K562 (cell line): ENCODE data around the gene RGS17. TPM values are rescaled to one million over a fixed set of nuclear protein-coding genes. Genes with fewer than 3 reads are reported as not detected.

Source experiments
- C11orf30 ChIP-seq: fragments of 450-650 bp; IDR thresholded peaks from 2 replicates; pipeline ENCODE4 v1.6.1; 2016; ENCODE audit warnings: low read depth, mild to moderate bottlenecking
- ETS2 ChIP-seq: IDR thresholded peaks from 2 replicates; pipeline ENCODE4 v1.6.1; 2016; ENCODE audit warnings: borderline replicate concordance, missing genetic modification characterization, mild to moderate bottlenecking, moderate library complexity, missing compliant biosample characterization; ENCODE audit not compliant: poor library complexity, severe bottlenecking
- MEF2A ChIP-seq: IDR thresholded peaks from 2 replicates; pipeline ENCODE4 v1.6.1; 2011; ENCODE audit warnings: low read depth, mild to moderate bottlenecking, low read length, moderate library complexity; ENCODE audit not compliant: control insufficient read depth
- NCOA2 ChIP-seq, 2 experiments: fragments of 450-650 bp; IDR thresholded peaks; 2 replicates each; pipeline ENCODE4 v1.6.1; 2018; ENCODE audit warnings: mild to moderate bottlenecking in 2 of 2, moderate library complexity in 1 of 2; ENCODE audit not compliant: partially characterized antibody in 2 of 2
- SMC3 ChIP-seq: conservative IDR thresholded peaks from 2 replicates; pipeline ENCODE4 v1.6.1; 2011; ENCODE audit warnings: low read depth, low read length, improper control_type of control experiment; ENCODE audit not compliant: insufficient read depth
- ZNF146 ChIP-seq: IDR thresholded peaks from one replicate; pipeline ENCODE4 v1.6.1; 2018; ENCODE audit warnings: missing compliant biosample characterization; ENCODE audit not compliant: unreplicated experiment
- polyA plus RNA-seq, 8 experiments: library from polyadenylated mRNA; depleted of rRNA in 4 of 8; stranded (reverse) in 5 of 8; unstranded in 3 of 8; fragments of >200 nt; fragmentation: Nextera tagmentation in 2 of 8; fragmentation: Illumina TruSeq in 1 of 8; extraction: Ambion mirVana in 2 of 8; extraction: Trizol in 1 of 8; gene quantifications; 2 replicates each; pipeline versions ENCODE4 v1.2.1 to v1.2.3, GENCODE V29; 2011 to 2014; ENCODE audit warnings: inconsistent platforms in 1 of 8, missing spikeins in 1 of 8
- total RNA-seq, 7 experiments: library from RNA; depleted of rRNA in 6 of 7; stranded (reverse); fragments of >200 nt in 6 of 7; fragmentation: Illumina TruSeq in 2 of 7; extraction: Trizol in 2 of 7; gene quantifications; 2 replicates each; pipeline versions ENCODE4 v1.2.1 to v1.2.3, GENCODE V29; 2011 to 2021; ENCODE audit warnings: low replicate concordance in 1 of 7
- TF ChIP-seq, protein P1 (sequence below): fragments of 450-650 bp; conservative IDR thresholded peaks from 2 replicates; pipeline ENCODE4 v1.6.1; 2016; ENCODE audit warnings: missing genetic modification characterization, low read depth, mild to moderate bottlenecking, missing compliant biosample characterization, moderate library complexity
- TF ChIP-seq, protein P2 (sequence below): fragments of 250-450 bp; sonication (Bioruptor Pico); IDR thresholded peaks from 2 replicates; pipeline ENCODE4 v1.4.0; 2020; ENCODE audit warnings: borderline replicate concordance
- TF ChIP-seq, protein P3 (sequence below): fragments of 450-650 bp; formaldehyde crosslinking; IDR thresholded peaks from 2 replicates; pipeline ENCODE4 v1.4.0; 2020; ENCODE audit warnings: mild to moderate bottlenecking

The RGS17 gene
- total and polyA plus RNA-seq, 9 of the 15 experiments (the other 6 are each of a cell fraction or from before 2014, with no cell fraction given): 0.01 to 0.14 (median 0.08) TPM; not detected in 6

- TF ChIP-seq SMC3 (no peak), C11orf30 (no peak), NCOA2 (IDR thresholded peaks at IDR 0.05; ENCODE audit: partially characterized antibody in 2 of 2) (no peak), ZNF146 (no peak), ETS2 (tag) (no peak), MEF2A (no peak)
- TF ChIP-seq, protein P1, sequence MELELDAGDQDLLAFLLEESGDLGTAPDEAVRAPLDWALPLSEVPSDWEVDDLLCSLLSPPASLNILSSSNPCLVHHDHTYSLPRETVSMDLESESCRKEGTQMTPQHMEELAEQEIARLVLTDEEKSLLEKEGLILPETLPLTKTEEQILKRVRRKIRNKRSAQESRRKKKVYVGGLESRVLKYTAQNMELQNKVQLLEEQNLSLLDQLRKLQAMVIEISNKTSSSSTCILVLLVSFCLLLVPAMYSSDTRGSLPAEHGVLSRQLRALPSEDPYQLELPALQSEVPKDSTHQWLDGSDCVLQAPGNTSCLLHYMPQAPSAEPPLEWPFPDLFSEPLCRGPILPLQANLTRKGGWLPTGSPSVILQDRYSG (tag): no peak
- TF ChIP-seq, protein P2, sequence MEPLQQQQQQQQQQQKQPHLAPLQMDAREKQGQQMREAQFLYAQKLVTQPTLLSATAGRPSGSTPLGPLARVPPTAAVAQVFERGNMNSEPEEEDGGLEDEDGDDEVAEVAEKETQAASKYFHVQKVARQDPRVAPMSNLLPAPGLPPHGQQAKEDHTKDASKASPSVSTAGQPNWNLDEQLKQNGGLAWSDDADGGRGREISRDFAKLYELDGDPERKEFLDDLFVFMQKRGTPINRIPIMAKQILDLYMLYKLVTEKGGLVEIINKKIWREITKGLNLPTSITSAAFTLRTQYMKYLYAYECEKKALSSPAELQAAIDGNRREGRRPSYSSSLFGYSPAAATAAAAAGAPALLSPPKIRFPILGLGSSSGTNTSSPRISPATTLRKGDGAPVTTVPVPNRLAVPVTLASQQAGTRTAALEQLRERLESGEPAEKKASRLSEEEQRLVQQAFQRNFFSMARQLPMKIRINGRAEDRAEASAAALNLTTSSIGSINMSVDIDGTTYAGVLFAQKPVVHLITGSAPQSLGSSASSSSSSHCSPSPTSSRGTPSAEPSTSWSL (CRISPR knock-in tag): no peak
- TF ChIP-seq, protein P3, sequence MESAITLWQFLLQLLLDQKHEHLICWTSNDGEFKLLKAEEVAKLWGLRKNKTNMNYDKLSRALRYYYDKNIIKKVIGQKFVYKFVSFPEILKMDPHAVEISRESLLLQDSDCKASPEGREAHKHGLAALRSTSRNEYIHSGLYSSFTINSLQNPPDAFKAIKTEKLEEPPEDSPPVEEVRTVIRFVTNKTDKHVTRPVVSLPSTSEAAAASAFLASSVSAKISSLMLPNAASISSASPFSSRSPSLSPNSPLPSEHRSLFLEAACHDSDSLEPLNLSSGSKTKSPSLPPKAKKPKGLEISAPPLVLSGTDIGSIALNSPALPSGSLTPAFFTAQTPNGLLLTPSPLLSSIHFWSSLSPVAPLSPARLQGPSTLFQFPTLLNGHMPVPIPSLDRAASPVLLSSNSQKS (CRISPR knock-in tag): no peak
These were observed 147.2 kb downstream of the RGS17 start (continued) for GRCh38 chr6:152983637-152984512.
